ENCODE data around the gene HERC4. TPM values are rescaled to one million over a fixed set of nuclear protein-coding genes. Genes with fewer than 3 reads are reported as not detected.

HERC4 gene
- total and polyA plus RNA-seq, 9 of the 15 experiments (the other 6 are each of a cell fraction or from before 2014, with no cell fraction given): 12.5 to 33.5 (median 22.8) TPM

- TF ChIP-seq SRF (CRISPR knock-in tag; IDR thresholded peaks at IDR 0.05) (0 out of 4 replicates have a peak, but pooled peaks of 1 of the 2 experiments have one; percentile 48), ZNF12 (CRISPR knock-in tag; IDR thresholded peaks at IDR 0.05) (no peak), THAP7 (CRISPR knock-in tag; IDR thresholded peaks at IDR 0.05) (no peak), ATF1 (CRISPR knock-in tag; IDR thresholded peaks at IDR 0.05) (no peak), ATF1 (tag; IDR thresholded peaks at IDR 0.05) (no peak; the same call in 1 of the 2 replicates), ZNF76 (CRISPR knock-in tag; IDR thresholded peaks at IDR 0.05; ENCODE audit: borderline replicate concordance) (no peak), ZNF184 (CRISPR knock-in tag; IDR thresholded peaks at IDR 0.05) (no peak), THRAP3 (IDR thresholded peaks at IDR 0.05; ENCODE audit: borderline replicate concordance) (no peak), CUX1 (CRISPR knock-in tag; IDR thresholded peaks at IDR 0.05) (no peak), THRA (IDR thresholded peaks at IDR 0.05) (no peak), KLF10 (CRISPR knock-in tag; IDR thresholded peaks at IDR 0.05) (no peak), NFATC3 (IDR thresholded peaks at IDR 0.05) (no peak), SUPT5H (IDR thresholded peaks at IDR 0.05) (peak; percentile 81), RUNX1 (IDR thresholded peaks at IDR 0.05; ENCODE audit: low read depth) (no peak), THAP12 (CRISPR knock-in tag; IDR thresholded peaks at IDR 0.05) (no peak), HCFC1 (IDR thresholded peaks at IDR 0.05; ENCODE audit: low read depth, low read length) (peak; percentile 53), NCOA1 (IDR thresholded peaks at IDR 0.05; ENCODE audit: low read depth) (peak; percentile 30; the same call in 1 of the 2 replicates), ZNF511 (CRISPR knock-in tag; IDR thresholded peaks at IDR 0.05) (peak; percentile 77), CCNT2 (IDR thresholded peaks at IDR 0.05; ENCODE audit: borderline replicate concordance, extremely low read depth, insufficient read length, low read depth, low read length) (peak; percentile 99), SIN3B (IDR thresholded peaks at IDR 0.05; ENCODE audit: low read depth) (no peak)
These were observed 190.7 kb downstream of the HERC4 start, which contains the start of gene SIRT1 (continued) for GRCh38 chr10:67884313-67884841.
